HL-60/S4 (cell line): Measurements from ENCODE around the gene ADGRG2.
"Not testable (repeated sequence)": the region's sequence is repeated elsewhere in the genome, so short reads cannot be mapped to it uniquely, and the experiment has no call there.

Source experiments
- in situ Hi-C: fragments of 300-500 bp; cut with MboI; formaldehyde crosslinking; loops from 2 replicates; pipeline ENCODE4 v1.14.3; 2022; ENCODE audit warnings: low sequenced_read_pairs

Gene ADGRG2

DNA sequence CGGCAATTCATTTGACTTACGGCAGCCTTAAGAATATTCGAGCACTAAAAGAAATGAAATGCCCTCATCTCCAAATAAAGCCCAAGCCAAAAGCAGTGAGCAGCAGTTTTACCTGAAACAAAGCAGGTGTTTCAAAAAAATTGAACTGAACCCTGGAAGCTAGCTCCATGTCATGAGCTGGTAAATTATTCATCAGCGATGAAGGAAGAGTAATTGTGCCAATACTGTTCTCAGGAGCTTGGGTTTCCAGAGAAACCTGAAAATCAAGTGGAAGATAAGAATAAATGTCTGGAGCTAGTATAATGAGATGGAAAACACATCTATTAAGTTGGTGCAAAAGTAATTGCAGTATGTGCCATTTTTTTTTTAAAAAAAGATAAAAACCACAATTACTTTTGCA is 114.4 kb downstream of the ADGRG2 start:
- in situ Hi-C loops = no loop called here

DNA sequence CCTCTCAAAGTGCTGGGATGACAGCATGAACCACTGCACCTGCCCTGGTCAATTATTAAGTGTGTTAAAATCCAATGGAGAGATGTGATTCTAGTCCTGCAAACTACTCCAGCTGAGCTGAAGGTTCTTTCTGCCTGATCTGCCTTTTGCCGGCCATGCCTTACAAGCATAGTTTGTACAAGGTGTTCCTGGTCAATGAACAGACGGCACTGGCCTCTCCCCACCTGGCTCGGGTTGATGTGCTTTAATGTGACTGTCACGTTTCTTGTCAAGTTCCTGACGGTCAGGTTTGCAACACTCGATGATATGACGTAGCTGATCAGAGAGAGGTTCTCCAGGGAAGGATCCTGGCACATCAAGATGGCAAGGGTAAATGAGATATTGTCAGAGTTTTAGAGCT is 115.3 kb downstream of the ADGRG2 start:
- in situ Hi-C loops = no loop called here

DNA sequence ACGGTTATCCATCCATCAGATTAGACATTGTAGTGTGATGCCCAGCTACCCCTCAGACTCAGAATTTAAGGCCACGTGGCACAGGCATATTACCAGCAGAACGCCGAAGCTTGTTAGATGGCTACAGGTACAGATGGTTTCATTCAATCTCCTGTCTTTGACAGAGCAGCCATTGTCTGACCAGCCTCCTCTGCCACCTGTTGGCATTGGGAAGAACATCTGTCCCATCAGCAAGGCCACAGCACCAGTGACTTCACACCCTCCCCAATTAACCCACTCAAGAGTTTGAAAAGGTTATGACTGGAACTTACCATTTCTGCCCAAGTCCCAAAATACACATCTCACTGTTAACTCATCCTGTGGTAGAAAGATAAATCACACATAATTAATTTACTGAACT is 116.4 kb downstream of the ADGRG2 start:
- in situ Hi-C loops = no loop called here

DNA sequence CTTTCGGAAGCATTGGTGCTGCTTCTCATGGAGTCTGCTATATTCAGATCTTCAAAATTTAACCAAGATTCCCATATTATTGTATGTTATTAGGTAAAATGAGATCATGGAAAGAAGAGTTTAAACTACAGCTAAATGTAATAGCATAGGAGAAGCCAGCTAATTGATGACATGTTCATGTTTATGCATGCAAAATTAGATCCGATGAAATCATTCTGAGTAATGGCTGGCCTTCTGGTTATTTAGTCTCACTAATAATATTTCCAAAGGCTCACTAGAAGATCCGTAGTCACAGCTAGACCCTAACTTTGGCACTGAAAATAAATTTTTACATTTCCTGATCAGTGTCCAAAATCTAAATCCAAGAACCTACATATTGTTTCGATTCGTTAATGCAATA is 118.5 kb downstream of the ADGRG2 start:
- in situ Hi-C loops = no loop called here

DNA sequence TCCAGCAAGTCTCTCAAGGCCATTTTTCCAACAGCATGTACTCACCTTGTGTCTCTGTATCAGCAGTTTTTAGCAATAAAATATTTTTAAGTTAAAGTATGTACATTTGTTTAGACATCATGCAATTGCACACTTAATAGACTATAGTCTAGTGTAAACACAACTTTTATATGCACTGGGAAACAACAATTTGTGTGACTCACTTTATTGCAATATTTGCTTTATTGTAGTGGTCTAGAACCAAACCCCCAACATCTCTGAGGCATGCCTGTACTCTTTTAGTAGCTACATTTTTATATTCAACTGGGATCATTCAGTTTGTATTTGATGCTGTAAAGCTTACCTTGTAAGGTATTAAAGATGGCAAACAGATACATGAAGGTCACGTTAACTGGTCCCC is 123.6 kb downstream of the ADGRG2 start:
- in situ Hi-C loops = no loop called here

DNA sequence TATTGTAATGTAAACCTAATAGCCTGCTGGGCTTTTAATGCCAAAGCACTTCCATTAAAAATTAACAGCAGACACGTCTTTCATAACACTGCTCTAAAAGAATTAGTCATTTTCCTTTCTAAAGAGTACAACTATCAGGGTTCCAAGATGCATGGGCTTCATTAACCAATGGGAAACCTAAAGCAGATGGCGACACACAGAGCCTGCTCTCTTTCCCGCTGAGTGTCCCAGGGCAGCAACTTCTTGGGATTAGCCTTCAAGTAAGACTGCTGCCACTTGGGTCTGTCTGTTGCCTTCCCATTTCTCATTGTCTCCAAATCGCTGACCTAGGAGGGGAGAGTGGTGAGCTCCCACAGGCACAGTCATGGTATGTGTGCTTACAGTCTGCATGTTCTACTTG is 124.4 kb downstream of the ADGRG2 start:
- in situ Hi-C loops = no loop called here

DNA sequence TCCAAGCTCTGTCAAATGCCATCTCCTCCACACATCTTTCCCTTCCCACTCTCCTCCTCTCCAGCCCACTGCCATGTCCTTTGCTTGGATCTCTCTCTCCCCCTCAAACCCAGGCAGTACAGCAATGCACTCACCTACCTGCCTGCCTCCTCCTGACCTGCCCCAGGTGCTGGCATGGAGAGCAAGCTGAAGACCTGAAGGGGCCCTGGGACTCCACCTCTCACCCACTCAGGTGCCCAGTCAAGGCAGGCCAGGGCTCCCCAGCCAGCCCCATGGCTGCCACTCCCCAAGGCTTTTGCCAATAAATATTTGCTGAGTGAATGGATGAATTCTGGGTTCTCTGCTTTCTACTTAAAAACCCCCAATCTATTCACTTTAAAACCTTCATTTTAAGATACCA is 125.7 kb downstream of the ADGRG2 start:
- in situ Hi-C loops = no loop called here

DNA sequence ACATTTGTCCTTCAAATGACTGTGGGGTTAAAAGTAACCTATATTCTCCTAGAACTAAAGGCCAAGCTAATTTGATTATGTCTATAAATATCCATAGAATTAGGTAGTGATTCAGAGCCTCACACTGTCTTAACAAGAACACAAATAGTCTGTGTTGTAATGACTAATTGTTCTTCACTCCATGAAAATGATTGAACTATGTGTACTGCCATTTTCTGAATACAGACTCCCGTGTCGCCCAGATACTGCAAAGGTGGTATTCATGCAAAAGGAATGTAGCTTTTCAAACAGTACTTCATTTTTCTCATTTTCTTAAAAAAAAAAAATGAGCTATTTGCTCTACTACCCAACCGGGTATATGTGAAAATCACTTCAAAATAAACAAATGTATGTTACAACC is 127.0 kb downstream of the ADGRG2 start:
- in situ Hi-C loops = no loop called here

DNA sequence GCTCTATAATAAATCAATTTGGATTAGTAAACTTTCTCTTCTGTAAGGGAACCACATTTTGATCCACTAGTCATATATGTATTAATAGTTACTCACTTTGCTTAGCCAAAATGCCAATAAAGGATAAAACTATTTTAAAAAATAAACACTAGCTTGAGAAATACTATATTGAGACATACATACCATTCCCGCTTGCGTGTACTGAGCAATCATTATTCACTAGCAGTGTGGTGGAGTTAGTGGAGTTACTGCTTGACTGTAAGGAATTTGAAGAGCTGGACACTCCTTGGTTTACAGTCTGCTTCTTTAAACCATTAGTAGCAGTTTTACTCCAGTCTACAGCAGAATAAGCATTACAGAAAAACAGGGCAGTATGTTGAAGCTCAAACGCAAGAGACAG is 127.6 kb downstream of the ADGRG2 start:
- in situ Hi-C loops = no loop called here

DNA sequence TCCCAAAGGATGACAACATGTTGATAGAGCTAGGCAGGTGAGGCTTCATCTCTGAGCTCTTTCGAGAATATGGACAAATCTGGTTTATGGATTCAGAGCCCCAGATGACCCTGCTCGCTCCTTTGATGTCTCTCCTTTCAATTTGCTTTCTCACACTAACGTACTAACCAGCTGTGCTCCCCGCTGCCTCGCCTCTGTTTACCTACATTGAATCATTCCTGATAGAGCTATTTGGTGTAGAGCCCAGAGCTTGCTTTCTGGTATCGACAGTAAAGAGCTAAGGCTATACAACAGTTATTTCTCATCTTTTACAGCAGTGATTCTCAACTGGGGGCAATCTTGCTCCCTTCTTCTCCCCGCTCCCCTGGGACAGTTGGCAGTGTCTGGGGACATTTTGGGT is 129.4 kb downstream of the ADGRG2 start:
- in situ Hi-C loops = no loop called here

DNA sequence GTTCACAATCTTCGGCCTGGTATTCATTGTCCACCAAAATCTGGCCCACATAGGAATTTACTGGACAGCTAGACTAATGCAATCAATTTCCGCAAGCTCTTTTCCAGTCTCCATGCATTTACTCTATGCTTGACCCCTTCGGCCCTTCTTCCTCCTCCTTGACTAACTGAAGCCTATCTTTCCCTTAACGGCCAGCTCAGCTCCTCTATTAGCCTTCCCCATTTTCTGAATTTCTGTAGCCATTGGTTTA is 137.2 kb downstream of the ADGRG2 start:
- in situ Hi-C loops = no loop called here

DNA sequence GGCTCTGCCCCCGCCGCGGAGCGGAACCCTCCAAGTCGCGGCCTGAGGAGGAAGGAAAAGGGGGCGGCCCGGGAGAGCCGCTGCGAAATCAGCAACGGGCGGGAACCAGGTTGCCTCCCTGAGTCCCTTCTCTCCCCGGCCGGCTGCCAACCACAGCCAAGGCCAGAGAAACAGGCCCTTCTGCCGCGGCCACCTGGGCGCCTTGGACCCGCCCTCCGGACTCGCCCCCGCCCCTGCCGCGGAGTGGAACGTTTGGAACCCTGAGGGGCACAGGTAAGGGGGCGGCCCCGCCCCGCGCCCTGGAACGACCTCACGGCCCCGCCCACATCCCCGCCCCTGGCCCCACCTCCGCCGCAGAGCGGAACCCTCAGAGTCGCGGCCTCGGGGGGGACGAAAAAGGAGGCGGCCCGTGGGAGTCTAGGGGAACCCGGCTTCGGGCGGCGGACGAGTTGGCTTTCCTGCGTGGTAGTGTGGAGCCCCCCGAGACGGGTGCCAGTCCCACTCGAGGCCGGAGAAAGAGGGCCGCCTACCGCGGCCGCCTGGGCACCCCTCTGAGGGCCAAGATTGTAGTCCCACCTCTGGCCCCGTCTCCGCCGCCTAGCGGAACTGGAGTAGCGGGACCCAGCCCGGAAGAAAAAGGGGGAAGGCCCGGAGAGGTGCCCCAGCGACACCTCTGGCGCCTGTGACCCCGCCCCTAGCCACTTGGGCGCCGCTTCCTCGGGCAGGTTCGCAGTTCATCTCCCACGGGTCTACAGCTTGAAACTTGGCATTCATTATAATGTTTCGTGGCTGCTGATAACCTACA is 137.7 kb downstream of the ADGRG2 start:
- in situ Hi-C loops = no loop called here

DNA sequence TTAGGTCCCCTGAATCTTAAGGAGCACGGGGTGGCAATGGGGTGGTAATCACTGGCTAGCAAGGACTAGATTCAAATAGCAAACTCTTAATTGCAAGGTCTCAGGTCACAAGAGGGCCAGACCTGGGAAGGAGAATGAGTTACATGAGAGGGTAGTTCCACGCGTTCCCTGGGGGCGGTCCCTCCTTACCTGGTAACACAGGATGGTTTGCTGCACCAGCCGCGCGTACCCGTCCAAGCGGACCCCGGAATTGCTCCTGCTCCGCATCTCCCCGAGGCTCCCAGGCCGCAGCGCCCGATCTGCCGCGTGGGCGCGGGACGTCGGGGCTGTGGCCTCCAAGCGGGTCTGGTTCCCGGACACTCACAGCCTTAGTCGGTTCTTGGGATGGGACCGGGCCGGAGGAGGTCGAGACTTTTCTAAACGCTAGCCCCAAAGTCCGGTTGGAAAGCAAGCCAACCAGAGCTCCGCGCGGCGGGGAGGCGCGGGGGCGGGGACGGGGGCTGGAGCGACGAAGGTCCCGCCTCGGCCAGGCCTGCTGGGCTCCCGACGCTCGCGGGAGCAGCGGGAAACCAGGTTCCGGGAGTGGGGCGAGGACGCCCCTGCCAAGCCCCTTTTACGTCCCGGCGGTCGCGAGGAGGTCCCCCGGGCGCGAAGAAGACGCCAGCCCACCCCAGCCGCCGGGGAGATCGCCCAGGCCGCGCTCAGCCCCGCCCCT is 138.4 kb downstream of the ADGRG2 start, which contains the start of gene PHKA2:
PHKA2 (minus strand) TSS at position 449 of the 715 bp plus-strand sequence; CDS start at position 267, 182 bp downstream.
- in situ Hi-C loops = no loop called here

DNA sequence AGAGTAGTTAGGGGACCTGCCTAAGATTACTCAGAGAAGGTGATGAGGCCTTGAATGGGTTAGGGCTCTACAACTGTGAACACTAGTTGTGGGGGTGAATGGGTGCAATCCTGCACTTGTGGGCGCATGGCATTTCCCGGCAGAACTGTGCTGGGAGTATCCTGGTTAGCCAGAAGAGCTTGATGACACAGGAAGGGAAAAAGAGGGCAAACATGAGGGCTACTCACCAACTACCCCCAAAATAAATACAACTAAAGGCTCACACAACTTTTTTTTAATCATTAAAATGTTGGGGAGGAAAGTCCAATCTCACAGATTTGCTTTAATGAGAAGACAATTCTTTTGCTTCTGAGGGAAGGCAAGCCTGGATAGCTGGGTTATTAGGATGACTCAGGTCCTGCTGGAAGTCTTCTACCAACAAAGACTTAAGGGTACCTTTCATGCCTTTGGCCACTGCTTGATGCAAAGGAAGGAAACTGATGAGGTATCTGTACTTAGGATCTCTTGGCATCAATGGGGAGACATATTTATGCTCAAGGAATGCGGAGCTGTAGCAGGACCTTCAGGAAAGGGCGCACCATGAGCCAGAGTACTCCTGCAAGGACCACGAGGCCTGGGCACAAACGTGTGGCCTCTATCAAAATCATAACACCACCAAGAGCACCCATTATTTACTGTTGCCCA is 141.0 kb downstream of the ADGRG2 start:
- in situ Hi-C loops = no loop called here

DNA sequence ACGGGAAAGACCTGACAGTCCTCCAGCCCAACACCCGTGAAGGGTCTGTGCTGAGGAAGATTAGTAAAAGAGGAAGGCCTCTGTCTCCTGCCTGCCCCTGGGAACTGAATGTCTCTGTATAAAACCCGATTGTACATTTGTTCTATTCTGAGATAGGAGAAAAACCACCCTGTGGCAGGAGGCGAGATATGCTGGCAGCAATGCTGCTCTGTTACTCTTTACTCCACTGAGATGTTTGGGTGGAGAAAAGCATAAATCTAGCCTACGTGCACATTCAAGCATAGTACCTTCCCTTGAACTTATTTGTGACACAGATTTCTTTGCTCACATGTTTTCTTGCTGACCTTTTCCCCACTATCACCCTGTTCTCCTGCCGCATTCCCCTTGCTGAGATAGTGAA is 142.0 kb downstream of the ADGRG2 start:
- in situ Hi-C loops = not testable (repeated sequence)

DNA sequence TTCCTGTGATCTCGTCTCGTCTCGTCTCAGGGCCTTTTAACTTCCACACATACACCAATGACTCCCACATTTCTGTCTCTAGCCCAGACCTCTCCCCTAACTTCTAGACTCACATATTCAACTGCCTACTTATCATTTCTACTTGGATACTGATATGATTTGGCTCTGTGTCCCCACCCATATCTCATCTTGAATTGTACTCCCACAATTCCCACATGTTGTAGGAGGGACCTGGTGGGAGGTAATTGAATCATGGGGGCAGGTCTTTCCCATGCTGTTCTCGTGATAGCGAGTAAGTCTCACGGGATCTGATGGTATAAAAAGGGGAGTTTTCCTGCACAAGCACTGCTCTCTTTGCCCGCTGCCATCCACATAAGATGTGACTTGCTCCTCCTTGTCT is 147.3 kb downstream of the ADGRG2 start:
- in situ Hi-C loops = no loop called here

DNA sequence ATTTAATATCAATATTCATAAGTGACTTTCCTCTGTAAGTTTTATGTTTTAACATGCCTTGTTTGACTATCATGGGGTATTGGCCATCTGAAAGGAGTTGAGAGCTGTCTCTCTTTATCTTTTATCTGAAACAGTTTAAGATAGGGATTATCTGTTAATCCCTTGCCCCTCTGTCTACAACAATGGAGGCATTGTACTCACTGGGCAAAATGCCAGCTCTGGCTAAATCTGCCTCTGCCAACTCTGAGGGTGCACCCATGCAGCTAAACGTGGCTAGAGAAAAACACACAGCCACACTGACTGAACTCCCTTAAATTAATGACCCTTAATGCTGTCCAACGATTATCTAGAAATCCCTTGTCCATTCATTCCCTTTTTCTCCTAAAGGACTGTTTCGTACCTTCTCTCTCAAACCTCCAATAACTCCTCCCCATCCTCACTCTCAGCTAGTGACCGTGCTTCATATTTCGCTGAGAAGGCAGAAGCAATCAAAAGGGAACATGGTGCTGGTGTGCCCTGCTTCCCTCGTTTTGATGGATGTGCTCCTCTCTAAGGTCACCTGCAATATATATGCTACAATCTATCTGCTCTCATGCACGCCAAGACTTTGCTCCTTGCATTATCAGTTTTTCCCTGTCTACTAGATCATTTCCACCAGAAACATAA is 148.6 kb downstream of the ADGRG2 start:
- in situ Hi-C loops = no loop called here

DNA sequence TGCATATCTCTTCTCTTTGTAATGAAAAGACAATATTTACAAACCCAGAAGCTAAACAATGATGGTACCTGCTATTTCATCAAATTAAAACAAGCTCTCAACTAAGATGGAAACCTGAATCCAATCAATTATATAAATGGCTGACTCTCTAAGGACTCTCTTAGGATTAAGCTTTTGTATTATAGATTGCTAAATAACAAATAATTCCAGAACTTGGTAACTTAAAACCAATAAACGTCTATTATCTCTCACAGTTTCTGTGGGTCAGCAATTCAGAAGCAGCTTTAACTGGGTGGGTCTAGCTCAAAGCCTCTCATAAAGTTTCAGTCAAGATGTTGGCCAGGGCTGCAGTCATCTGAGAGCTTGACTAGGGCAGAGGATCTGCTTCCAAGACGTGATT is 150.8 kb downstream of the ADGRG2 start:
- in situ Hi-C loops = no loop called here

DNA sequence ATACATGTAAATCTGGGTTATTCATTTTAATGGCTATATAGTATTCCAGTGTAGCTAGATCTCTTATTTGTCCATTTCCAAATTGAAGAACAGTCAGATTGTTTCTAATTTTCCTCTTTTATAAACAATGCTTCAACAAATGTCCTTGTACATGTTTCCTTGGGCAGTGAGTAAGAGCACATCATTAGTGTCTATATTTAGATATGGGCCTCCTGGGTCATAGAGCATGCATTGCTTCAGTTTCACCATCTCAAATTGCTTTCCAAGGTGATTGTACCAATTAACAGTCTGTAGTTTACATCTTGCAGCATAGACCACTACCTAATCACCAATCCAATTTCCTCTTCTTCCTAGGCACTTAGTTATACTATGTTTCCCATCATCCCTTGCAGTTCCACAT is 151.8 kb downstream of the ADGRG2 start:
- in situ Hi-C loops = no loop called here

DNA sequence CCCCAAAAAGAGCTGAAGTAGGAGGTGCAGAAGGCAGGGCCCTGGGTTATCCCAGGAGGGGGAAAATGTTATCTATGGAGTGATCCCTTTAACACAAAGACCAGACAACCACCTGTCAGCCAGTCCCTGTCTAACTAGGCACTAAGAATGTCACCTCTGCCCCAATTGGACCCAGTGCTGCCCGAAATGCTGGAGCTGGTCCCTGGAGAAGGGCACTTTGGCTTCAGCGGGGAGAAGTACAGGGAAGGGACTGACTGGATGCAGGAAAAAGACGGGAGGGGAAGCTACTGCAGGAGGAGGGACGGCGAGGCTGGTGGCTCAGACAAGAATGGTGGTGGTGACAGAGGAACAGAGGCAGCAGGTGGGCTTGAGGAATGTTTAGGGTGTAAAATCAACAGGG is 155.6 kb downstream of the ADGRG2 start:
- in situ Hi-C loops = no loop called here

DNA sequence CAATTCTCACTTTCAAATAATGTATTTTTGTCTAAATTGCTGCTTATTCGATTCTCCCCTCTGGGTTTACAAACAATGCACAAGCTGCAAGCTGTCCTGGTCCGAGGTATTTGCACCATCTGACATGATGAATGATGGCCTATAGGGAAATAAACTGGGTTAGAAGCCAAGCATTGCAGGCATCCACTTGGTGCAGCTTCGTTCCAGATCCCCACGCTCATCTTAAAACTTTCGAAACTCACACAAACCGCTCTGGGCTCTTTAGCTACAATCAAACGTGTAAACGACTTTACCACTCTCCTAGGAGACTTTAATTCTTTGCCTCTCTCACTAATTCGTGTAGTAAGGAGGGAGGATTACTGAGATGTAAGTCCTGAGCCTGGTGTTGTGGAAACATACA is 157.4 kb downstream of the ADGRG2 start:
- in situ Hi-C loops = no loop called here

DNA sequence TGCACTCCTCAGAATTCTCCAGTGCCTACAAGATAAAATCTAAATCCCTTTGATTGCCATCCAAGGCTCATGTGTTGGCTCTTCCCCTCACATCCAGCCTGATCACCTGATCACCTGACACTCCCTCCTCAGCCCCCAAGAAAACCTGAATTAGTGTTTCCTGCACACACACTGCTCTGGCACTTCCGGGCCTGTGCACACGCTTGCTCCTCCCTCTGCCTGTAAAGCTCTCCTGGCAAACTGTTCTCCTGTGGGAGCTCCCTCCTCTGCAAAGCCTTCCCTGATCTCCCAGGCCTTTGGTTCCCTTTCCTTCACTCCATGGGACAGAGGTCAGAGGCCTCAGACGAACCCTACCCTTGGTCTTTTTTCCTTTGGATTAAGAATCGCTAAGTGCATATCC is 158.2 kb downstream of the ADGRG2 start:
- in situ Hi-C loops = no loop called here
